ENCODE data around the gene PLA2G2D. TPM values are rescaled to one million over a fixed set of nuclear protein-coding genes. Genes with fewer than 3 reads are reported as not detected.

The PLA2G2D gene
- total RNA-seq, 1 donor from 2014 or later: 0.27 TPM

GRCh38 chr1:20117236-20117635, 2.1 kb downstream of the PLA2G2D start:
- no peak overlapping the region for H3K27ac ChIP-seq
- DNase-seq: no peak
- peaks cover 6% of the 10 kb centered on the region for H3K27me3 ChIP-seq (ENCODE audit: low read depth)
- no peaks in the 10 kb centered on the region for H3K4me1 ChIP-seq
- H3K36me3 ChIP-seq: no peaks in the 10 kb centered on the region
- ATAC-seq: no peak
- H3K4me3 ChIP-seq: no peak overlapping the region
- intact Hi-C loops (cut with DNase I): no loop called here
- no peaks in the 10 kb centered on the region for H3K9me3 ChIP-seq
- TF ChIP-seq CTCF (IDR thresholded peaks at IDR 0.05): no peak

DNA sequence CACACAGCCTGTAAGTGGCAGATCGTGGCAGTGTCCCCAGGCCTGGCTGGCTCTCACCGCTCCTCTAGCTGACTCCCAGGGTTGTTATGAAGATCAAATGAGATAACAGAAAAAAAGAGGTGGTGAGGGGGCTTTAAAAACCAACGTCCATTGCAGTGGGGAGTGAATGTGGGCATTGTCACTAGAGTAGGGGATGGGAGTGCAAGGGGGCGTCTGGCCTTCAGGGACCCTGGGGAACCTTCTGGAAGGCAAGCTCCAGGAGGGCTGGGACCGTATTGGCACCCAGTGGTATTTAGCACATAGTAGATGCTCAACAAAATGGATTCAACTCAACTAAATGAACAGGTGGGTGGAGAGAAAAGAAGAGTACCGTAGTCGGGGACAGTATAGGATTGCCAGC, 3.4 kb downstream of the PLA2G2D start:
- Histone ChIP-seq H3K4me1 (no peaks in the 10 kb centered on the region), H3K27ac (no peak overlapping the region), H3K27me3 (ENCODE audit: low read depth) (peaks cover 6% of the 10 kb centered on the region), H3K36me3 (no peaks in the 10 kb centered on the region), H3K4me3 (no peak overlapping the region), H3K9me3 (no peaks in the 10 kb centered on the region)
- no peak for ATAC-seq
- intact Hi-C loops (cut with DNase I): no loop called here
- TF ChIP-seq CTCF (IDR thresholded peaks at IDR 0.05): no peak
- DNase-seq: no peak

- H3K27ac ChIP-seq: no peak overlapping the region
- no peak overlapping the region for H3K4me3 ChIP-seq
- H3K4me1 ChIP-seq: no peaks in the 10 kb centered on the region
- H3K9me3 ChIP-seq: no peaks in the 10 kb centered on the region
- H3K27me3 ChIP-seq (ENCODE audit: low read depth): peaks cover 6% of the 10 kb centered on the region
- no peaks in the 10 kb centered on the region for H3K36me3 ChIP-seq
- intact Hi-C loops (cut with DNase I): no loop called here
- TF ChIP-seq CTCF (IDR thresholded peaks at IDR 0.05): no peak
- ATAC-seq (no peak), DNase-seq (no peak)
These were observed 3.9 kb downstream of the PLA2G2D start for GRCh38 chr1:20115479-20115878.

DNA sequence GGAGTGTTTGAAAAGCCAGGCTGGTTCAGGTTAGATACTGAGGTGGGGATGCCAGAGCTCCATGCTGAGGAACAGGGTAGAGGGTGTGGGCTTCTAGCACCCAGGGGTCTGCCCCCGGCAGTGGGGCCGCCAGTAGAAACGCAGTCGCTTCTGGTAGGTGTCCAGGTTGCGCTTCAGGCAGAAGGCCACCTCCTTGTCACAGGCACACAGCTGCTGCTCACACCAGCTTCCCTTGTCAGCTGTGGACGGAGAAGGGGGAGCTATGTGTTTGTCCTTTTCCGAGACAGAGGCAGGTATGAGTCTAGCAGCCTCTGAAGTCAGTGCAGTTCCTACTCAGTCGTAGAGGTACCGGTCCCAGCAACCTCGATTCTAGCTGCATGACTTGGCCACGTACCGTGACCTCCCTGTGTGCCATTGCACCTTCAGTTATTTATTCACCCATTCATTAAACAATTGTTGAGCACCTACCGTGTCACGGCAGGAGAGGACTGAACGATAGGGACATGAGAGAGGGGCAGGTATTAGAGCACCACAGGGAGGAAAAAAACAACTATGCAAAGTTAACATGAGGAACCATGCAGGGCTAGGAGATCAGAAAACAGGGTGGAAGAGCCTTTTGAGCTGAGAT, 5.2 kb downstream of the PLA2G2D start:
- Histone ChIP-seq H3K36me3 (no peaks in the 10 kb centered on the region), H3K9me3 (no peaks in the 10 kb centered on the region), H3K4me1 (peaks cover 5% of the 10 kb centered on the region), H3K4me3 (no peak overlapping the region), H3K27ac (no peak overlapping the region), H3K27me3 (ENCODE audit: low read depth) (peaks cover 6% of the 10 kb centered on the region)
- intact Hi-C loops (cut with DNase I): no loop called here
- no peak for TF ChIP-seq CTCF (IDR thresholded peaks at IDR 0.05)
- ATAC-seq: no peak
- no peak for DNase-seq

DNA sequence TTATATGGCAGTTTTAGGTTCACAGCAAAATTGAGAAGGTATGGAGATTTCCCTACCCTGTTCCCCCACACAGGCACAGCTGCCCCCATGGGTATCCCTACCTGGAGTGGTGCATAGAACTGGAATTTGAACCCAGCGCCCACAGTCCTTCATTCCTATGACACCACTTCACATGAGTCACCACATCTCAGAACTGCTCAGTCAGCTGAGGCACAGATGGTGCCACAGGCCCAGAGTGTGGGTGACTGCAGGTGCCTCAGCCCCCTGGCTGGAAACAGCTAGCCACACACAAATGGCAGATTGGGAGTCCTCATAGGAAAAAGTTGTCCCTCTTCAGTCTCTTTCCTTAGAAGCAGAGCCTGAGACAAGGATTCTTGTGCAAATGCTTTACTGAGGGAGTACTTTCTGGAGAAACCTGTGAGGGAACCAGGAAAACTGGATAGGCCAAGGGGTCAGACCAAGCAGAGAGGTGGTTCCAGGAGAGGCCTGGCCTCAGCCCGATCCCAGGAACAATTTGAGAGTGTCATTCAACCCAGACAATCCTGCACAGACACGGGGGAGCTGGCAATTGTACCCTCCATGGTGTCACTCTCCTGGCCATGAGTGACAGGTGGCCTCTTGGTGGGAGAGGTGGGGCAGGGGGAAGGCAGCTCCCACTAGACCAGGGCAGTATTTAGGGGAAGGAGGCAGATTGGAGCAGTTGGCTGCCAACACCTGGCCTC, 6.9 kb downstream of the PLA2G2D start:
- no peak for ATAC-seq
- no peaks in the 10 kb centered on the region for H3K36me3 ChIP-seq
- no peak for TF ChIP-seq CTCF (IDR thresholded peaks at IDR 0.05)
- peaks cover 5% of the 10 kb centered on the region for H3K4me1 ChIP-seq
- DNase-seq: no peak
- intact Hi-C loops (cut with DNase I): no loop called here
- peaks cover 6% of the 10 kb centered on the region for H3K27me3 ChIP-seq (ENCODE audit: low read depth)
- H3K9me3 ChIP-seq: no peaks in the 10 kb centered on the region
- H3K4me3 ChIP-seq: no peak overlapping the region
- no peak overlapping the region for H3K27ac ChIP-seq

Data from lower lobe of right lung (tissue), 2 donors.